Dendritic cell treated with granulocyte-macrophage colony-stimulating factor and Interleukin-4, amounts not matched to agents 40 ng/mL and 50 ng/mL, for 4 days (primary cell): ENCODE measurements around the gene PLD3.

Source experiments
- H3K27ac Mint-ChIP-seq: one replicate; pipeline ENCODE4 v1.8.0; 2022; ENCODE audit warnings: mild to moderate bottlenecking, mixed read lengths
- H3K27me3 Mint-ChIP-seq: one replicate; pipeline ENCODE4 v1.8.0; 2022; ENCODE audit warnings: mild to moderate bottlenecking, mixed read lengths
- H3K36me3 Mint-ChIP-seq: one replicate; pipeline ENCODE4 v1.8.0; 2022; ENCODE audit warnings: low read depth, mixed read lengths
- H3K4me1 Mint-ChIP-seq: one replicate; pipeline ENCODE4 v1.8.0; 2022; ENCODE audit warnings: low read depth, mixed read lengths
- H3K4me3 Mint-ChIP-seq: one replicate; pipeline ENCODE4 v1.8.0; 2022; ENCODE audit warnings: mild to moderate bottlenecking, moderate library complexity, mixed read lengths
- H3K9me3 Mint-ChIP-seq: one replicate; pipeline ENCODE4 v1.8.0; 2022; ENCODE audit warnings: mixed read lengths
- intact Hi-C: fragments of 100-400 bp; cut with micrococcal nuclease; formaldehyde crosslinking; loops from one replicate; pipeline ENCODE4 v1.15.0; 2022

Gene PLD3

GRCh38 chr19:40411958-40412499 lies 63.5 kb downstream of the PLD3 start:
- Mint-ChIP-seq H3K27ac (no peak overlapping the region), H3K27me3 (peaks cover 23% of the 10 kb centered on the region), H3K9me3 (no peaks in the 10 kb centered on the region), H3K4me3 (no peak overlapping the region), H3K36me3 (no peaks in the 10 kb centered on the region), H3K4me1 (peaks cover 43% of the 10 kb centered on the region)
- intact Hi-C loops = no loop called here

GRCh38 chr19:40412866-40413265 lies 64.4 kb downstream of the PLD3 start:
- no peak overlapping the region for H3K4me3 Mint-ChIP-seq
- peaks cover 20% of the 10 kb centered on the region for H3K27me3 Mint-ChIP-seq
- H3K9me3 Mint-ChIP-seq = no peaks in the 10 kb centered on the region
- intact Hi-C loops = no loop called here
- no peaks in the 10 kb centered on the region for H3K36me3 Mint-ChIP-seq
- H3K4me1 Mint-ChIP-seq = peaks cover 47% of the 10 kb centered on the region
- H3K27ac Mint-ChIP-seq = peak overlapping the region; percentile 21

- Mint-ChIP-seq H3K4me3 (no peak within 1 kb of the TSS), H3K27ac (peak within 1 kb of the TSS; percentile 21), H3K4me1 (peaks cover 47% of the 10 kb centered on the region), H3K36me3 (no peaks in the 10 kb centered on the region), H3K9me3 (no peaks in the 10 kb centered on the region), H3K27me3 (peaks cover 20% of the 10 kb centered on the region)
- intact Hi-C loops = no loop called here
Observed at GRCh38 chr19:40413291-40413845, 64.9 kb downstream of the PLD3 start, which contains the start of gene PRX. TSS of gene PRX (minus strand) at chr19:40413378. CDS start at chr19:40407932, 5,446 bp downstream.

- Mint-ChIP-seq H3K36me3 (no peaks in the 10 kb centered on the region), H3K27me3 (peaks cover 20% of the 10 kb centered on the region), H3K4me1 (peaks cover 48% of the 10 kb centered on the region), H3K9me3 (no peaks in the 10 kb centered on the region), H3K27ac (no peak overlapping the region), H3K4me3 (no peak overlapping the region)
- intact Hi-C loops = no loop called here
Observed at GRCh38 chr19:40414542-40415535, 66.3 kb downstream of the PLD3 start.

- intact Hi-C loops = no loop called here
- Mint-ChIP-seq H3K27ac (peak overlapping the region; percentile 41), H3K4me1 (peaks cover 51% of the 10 kb centered on the region), H3K4me3 (no peak overlapping the region), H3K36me3 (peaks cover under 1% of the 10 kb centered on the region), H3K27me3 (peaks cover 20% of the 10 kb centered on the region), H3K9me3 (no peaks in the 10 kb centered on the region)
Observed at GRCh38 chr19:40415768-40416167, 67.3 kb downstream of the PLD3 start.

GRCh38 chr19:40416918-40417642 lies 68.6 kb downstream of the PLD3 start:
- peak overlapping the region; percentile 69 for H3K27ac Mint-ChIP-seq
- peaks cover 10% of the 10 kb centered on the region for H3K36me3 Mint-ChIP-seq
- H3K4me3 Mint-ChIP-seq = peak overlapping the region; percentile 1
- intact Hi-C loops = no loop called here
- H3K27me3 Mint-ChIP-seq = peaks cover 11% of the 10 kb centered on the region
- H3K9me3 Mint-ChIP-seq = no peaks in the 10 kb centered on the region
- peaks cover 41% of the 10 kb centered on the region for H3K4me1 Mint-ChIP-seq

GRCh38 chr19:40417643-40417981 lies 69.1 kb downstream of the PLD3 start:
- peak overlapping the region; percentile 69 for H3K27ac Mint-ChIP-seq
- H3K4me3 Mint-ChIP-seq = no peak overlapping the region
- intact Hi-C loops = no loop called here
- peaks cover 15% of the 10 kb centered on the region for H3K36me3 Mint-ChIP-seq
- peaks cover 8% of the 10 kb centered on the region for H3K27me3 Mint-ChIP-seq
- peaks cover 46% of the 10 kb centered on the region for H3K4me1 Mint-ChIP-seq
- no peaks in the 10 kb centered on the region for H3K9me3 Mint-ChIP-seq

- H3K4me1 Mint-ChIP-seq = peaks cover 50% of the 10 kb centered on the region
- peaks cover 19% of the 10 kb centered on the region for H3K36me3 Mint-ChIP-seq
- intact Hi-C loops = no loop called here
- H3K9me3 Mint-ChIP-seq = no peaks in the 10 kb centered on the region
- peak overlapping the region; percentile 69 for H3K27ac Mint-ChIP-seq
- no peak overlapping the region for H3K4me3 Mint-ChIP-seq
- H3K27me3 Mint-ChIP-seq = peaks cover 6% of the 10 kb centered on the region
Observed at GRCh38 chr19:40418040-40418439, 69.5 kb downstream of the PLD3 start.

GRCh38 chr19:40419066-40419612 lies 70.6 kb downstream of the PLD3 start:
- H3K27ac Mint-ChIP-seq = peak overlapping the region; percentile 69
- no peak overlapping the region for H3K4me3 Mint-ChIP-seq
- no peaks in the 10 kb centered on the region for H3K9me3 Mint-ChIP-seq
- intact Hi-C loops = no loop called here
- H3K4me1 Mint-ChIP-seq = peaks cover 58% of the 10 kb centered on the region
- no peaks in the 10 kb centered on the region for H3K27me3 Mint-ChIP-seq
- H3K36me3 Mint-ChIP-seq = peaks cover 24% of the 10 kb centered on the region

- intact Hi-C loops = loop anchor here (5.0 kb wide), 1 partner anchor 43 kb away; no protein-coding TSS in a partner anchor
- H3K27ac Mint-ChIP-seq = peak overlapping the region; percentile 88
Observed at GRCh38 chr19:40419780-40420179, 71.3 kb downstream of the PLD3 start.

GRCh38 chr19:40420451-40420765 lies 71.9 kb downstream of the PLD3 start:
- no peaks in the 10 kb centered on the region for H3K9me3 Mint-ChIP-seq
- peak overlapping the region; percentile 87 for H3K4me3 Mint-ChIP-seq
- peak overlapping the region; percentile 88 for H3K27ac Mint-ChIP-seq
- H3K4me1 Mint-ChIP-seq = peaks cover 59% of the 10 kb centered on the region
- H3K27me3 Mint-ChIP-seq = no peaks in the 10 kb centered on the region
- peaks cover 35% of the 10 kb centered on the region for H3K36me3 Mint-ChIP-seq
- intact Hi-C loops = loop anchor here (5.0 kb wide), 1 partner anchor 42 kb away; no protein-coding TSS in a partner anchor

More at GRCh38 chr19:40419780-40420179, 71.3 kb downstream of the PLD3 start:
- Mint-ChIP-seq H3K27me3 (no peaks in the 10 kb centered on the region), H3K4me3 (no peak overlapping the region), H3K36me3 (peaks cover 29% of the 10 kb centered on the region), H3K4me1 (peaks cover 64% of the 10 kb centered on the region), H3K9me3 (no peaks in the 10 kb centered on the region)

GRCh38 chr19:40420766-40421765 lies 72.6 kb downstream of the PLD3 start:
- H3K27me3 Mint-ChIP-seq = no peaks in the 10 kb centered on the region
- H3K4me1 Mint-ChIP-seq = peaks cover 53% of the 10 kb centered on the region
- H3K4me3 Mint-ChIP-seq = peak overlapping the region; percentile 87
- peak overlapping the region; percentile 88 for H3K27ac Mint-ChIP-seq
- no peaks in the 10 kb centered on the region for H3K9me3 Mint-ChIP-seq
- peaks cover 42% of the 10 kb centered on the region for H3K36me3 Mint-ChIP-seq
- intact Hi-C loops = loop anchor here (5.0 kb wide), 1 partner anchor 41 kb away; no protein-coding TSS in a partner anchor
